Panc1 (cell line): ENCODE measurements around the gene MAPK4. TPM values are rescaled to one million over a fixed set of nuclear protein-coding genes. Genes with fewer than 3 reads are reported as not detected.

Source experiments
- ATAC-seq: fragments of 200-7000 bp; cut with Tn5 transposase; 2 replicates; pipeline ENCODE4 v1.9.1; 2020; ENCODE audit warnings: mild to moderate bottlenecking, moderate library complexity
- BruUV-seq: library from RNA; stranded (reverse); fragments of 400-500 nt; replicated peaks from 2 replicates; lab custom pipeline; 2021; lab: Mats Ljungman, UMichigan
- CTCF ChIA-PET: fragments of 300-600 bp; sonication (Branson Sonifier 250); formaldehyde crosslinking; loops from one replicate; lab custom pipeline; 2022; ENCODE audit warnings: antibody characterized with exemption; lab: Charles Lee
- POLR2A ChIA-PET: fragments of 300-600 bp; sonication (Branson Sonifier 250); formaldehyde crosslinking; loops from one replicate; lab custom pipeline; 2022; ENCODE audit warnings: antibody characterized with exemption; lab: Charles Lee
- DNase-seq: peaks from one replicate; pipeline ENCODE4 v3.0.0-alpha.2; 2010; ENCODE audit warnings: low read depth, low spot score
- H3K27ac ChIP-seq: 2 replicates; pipeline ENCODE4 v1.5.1; 2011; ENCODE audit warnings: mild to moderate bottlenecking, low read length, inconsistent platforms
- H3K27me3 ChIP-seq: fragments of 200-500 bp; sonication (Bioruptor generic); 2 replicates; pipeline ENCODE4 v1.6.0; 2014; ENCODE audit warnings: low read length, inconsistent platforms; ENCODE audit not compliant: control insufficient read depth, insufficient read depth
- H3K36me3 ChIP-seq: fragments of 200-500 bp; sonication (Bioruptor generic); 2 replicates; pipeline ENCODE4 v1.5.1; 2014; ENCODE audit warnings: inconsistent platforms, mild to moderate bottlenecking, low read length, moderate library complexity; ENCODE audit not compliant: control insufficient read depth, insufficient read depth
- H3K4me1 ChIP-seq: 2 replicates; pipeline ENCODE4 v1.5.1; 2011; ENCODE audit warnings: inconsistent platforms, mild to moderate bottlenecking, low read length, moderate library complexity; ENCODE audit not compliant: control insufficient read depth, insufficient read depth
- H3K4me3 ChIP-seq, 2 experiments: 2 replicates each; pipeline ENCODE4 v1.5.1; 2011 to 2012; ENCODE audit warnings: low read depth in 2 of 2, low read length in 2 of 2, mild to moderate bottlenecking in 2 of 2, inconsistent platforms in 1 of 2, moderate library complexity in 1 of 2
- H3K9me3 ChIP-seq: fragments of 200-500 bp; sonication (Bioruptor generic); 2 replicates; pipeline ENCODE4 v1.5.1; 2014; ENCODE audit warnings: low read depth, mild to moderate bottlenecking, inconsistent platforms, low read length, moderate library complexity; ENCODE audit not compliant: control insufficient read depth, insufficient read depth
- POLR2AphosphoS5 ChIP-seq: IDR thresholded peaks from 2 replicates; pipeline ENCODE4 v1.6.1; 2012; ENCODE audit warnings: mild to moderate bottlenecking, low read depth, low read length, moderate library complexity
- SIN3A ChIP-seq: IDR thresholded peaks from 2 replicates; pipeline ENCODE4 v1.6.1; 2012; ENCODE audit warnings: low read depth, mild to moderate bottlenecking, low read length, moderate library complexity, borderline replicate concordance; ENCODE audit not compliant: insufficient read depth
- TCF7L2 ChIP-seq: IDR thresholded peaks from 2 replicates; pipeline ENCODE4 v1.6.1; 2011; ENCODE audit warnings: mild to moderate bottlenecking, low read depth, low read length, inconsistent platforms
- in situ Hi-C: cut with HindIII; loops from 2 replicates; pipeline ENCODE4 v1.10.0; 2016; ENCODE audit warnings: low sequenced_read_pairs, low pct_unique_long_range_greater_than_20kb
- intact Hi-C: fragments of 100-400 bp; cut with micrococcal nuclease; formaldehyde crosslinking; loops from one replicate; pipeline ENCODE4 v1.10.0; 2022; ENCODE audit not compliant: unreplicated experiment
- total RNA-seq: library from RNA; stranded (reverse); gene quantifications from one replicate; pipeline ENCODE4 v1.2.1, GENCODE V29; 2021; ENCODE audit not compliant: unreplicated experiment
- TF ChIP-seq, protein P1 (sequence below), 2 experiments: IDR thresholded peaks; 2 replicates each; pipeline ENCODE4 v1.6.1; 2011 to 2012; ENCODE audit warnings: low read depth in 2 of 2, control low read depth in 1 of 2, low read length in 1 of 2, mild to moderate bottlenecking in 1 of 2, moderate library complexity in 1 of 2; ENCODE audit not compliant: insufficient read depth in 1 of 2
- TF ChIP-seq, protein P2 (sequence below): fragments of 450-650 bp; IDR thresholded peaks from 2 replicates; pipeline ENCODE4 v1.5.1; 2017; ENCODE audit warnings: mild to moderate bottlenecking

The MAPK4 gene
- total RNA-seq, 1 experiment from 2014 or later: not detected

DNA sequence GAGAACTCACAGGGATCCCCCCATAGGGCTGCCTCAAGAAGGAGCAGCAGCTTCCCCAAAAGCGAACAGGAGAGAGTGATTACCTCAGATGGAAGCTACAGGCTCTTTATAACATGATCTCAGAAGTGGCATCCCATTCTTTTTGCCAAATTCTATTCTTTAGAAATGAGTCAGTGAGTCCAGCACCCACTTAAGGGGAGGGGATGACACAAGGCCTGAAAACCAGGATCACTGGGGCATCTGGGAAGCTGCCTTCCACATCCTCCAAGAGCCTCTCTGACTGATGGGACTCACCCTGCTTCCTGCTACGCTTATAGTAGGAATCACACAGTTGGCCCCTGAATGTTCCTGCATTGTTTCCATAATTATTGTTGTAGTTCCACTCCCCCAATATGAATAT lies 96.5 kb downstream of the MAPK4 start:
- DNase-seq: no peak
- no peak for ATAC-seq
- ChIA-PET CTCF (no interaction called here), POLR2A (no interaction called here)
- H3K4me3 ChIP-seq: no peak overlapping the region
- TF ChIP-seq POLR2AphosphoS5: no peak
- TF ChIP-seq, protein P1, sequence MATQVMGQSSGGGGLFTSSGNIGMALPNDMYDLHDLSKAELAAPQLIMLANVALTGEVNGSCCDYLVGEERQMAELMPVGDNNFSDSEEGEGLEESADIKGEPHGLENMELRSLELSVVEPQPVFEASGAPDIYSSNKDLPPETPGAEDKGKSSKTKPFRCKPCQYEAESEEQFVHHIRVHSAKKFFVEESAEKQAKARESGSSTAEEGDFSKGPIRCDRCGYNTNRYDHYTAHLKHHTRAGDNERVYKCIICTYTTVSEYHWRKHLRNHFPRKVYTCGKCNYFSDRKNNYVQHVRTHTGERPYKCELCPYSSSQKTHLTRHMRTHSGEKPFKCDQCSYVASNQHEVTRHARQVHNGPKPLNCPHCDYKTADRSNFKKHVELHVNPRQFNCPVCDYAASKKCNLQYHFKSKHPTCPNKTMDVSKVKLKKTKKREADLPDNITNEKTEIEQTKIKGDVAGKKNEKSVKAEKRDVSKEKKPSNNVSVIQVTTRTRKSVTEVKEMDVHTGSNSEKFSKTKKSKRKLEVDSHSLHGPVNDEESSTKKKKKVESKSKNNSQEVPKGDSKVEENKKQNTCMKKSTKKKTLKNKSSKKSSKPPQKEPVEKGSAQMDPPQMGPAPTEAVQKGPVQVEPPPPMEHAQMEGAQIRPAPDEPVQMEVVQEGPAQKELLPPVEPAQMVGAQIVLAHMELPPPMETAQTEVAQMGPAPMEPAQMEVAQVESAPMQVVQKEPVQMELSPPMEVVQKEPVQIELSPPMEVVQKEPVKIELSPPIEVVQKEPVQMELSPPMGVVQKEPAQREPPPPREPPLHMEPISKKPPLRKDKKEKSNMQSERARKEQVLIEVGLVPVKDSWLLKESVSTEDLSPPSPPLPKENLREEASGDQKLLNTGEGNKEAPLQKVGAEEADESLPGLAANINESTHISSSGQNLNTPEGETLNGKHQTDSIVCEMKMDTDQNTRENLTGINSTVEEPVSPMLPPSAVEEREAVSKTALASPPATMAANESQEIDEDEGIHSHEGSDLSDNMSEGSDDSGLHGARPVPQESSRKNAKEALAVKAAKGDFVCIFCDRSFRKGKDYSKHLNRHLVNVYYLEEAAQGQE (IDR thresholded peaks at IDR 0.05; ENCODE audit: insufficient read depth in 1 of 2, low read depth in 2 of 2, low read length in 1 of 2): no peak
- TF ChIP-seq TCF7L2: no peak
- no peak for TF ChIP-seq SIN3A
- TF ChIP-seq, protein P2, sequence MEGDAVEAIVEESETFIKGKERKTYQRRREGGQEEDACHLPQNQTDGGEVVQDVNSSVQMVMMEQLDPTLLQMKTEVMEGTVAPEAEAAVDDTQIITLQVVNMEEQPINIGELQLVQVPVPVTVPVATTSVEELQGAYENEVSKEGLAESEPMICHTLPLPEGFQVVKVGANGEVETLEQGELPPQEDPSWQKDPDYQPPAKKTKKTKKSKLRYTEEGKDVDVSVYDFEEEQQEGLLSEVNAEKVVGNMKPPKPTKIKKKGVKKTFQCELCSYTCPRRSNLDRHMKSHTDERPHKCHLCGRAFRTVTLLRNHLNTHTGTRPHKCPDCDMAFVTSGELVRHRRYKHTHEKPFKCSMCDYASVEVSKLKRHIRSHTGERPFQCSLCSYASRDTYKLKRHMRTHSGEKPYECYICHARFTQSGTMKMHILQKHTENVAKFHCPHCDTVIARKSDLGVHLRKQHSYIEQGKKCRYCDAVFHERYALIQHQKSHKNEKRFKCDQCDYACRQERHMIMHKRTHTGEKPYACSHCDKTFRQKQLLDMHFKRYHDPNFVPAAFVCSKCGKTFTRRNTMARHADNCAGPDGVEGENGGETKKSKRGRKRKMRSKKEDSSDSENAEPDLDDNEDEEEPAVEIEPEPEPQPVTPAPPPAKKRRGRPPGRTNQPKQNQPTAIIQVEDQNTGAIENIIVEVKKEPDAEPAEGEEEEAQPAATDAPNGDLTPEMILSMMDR: no peak
- no peaks in the 10 kb centered on the region for H3K27me3 ChIP-seq
- H3K36me3 ChIP-seq: no peaks in the 10 kb centered on the region
- no peaks in the 10 kb centered on the region for H3K4me1 ChIP-seq
- intact Hi-C loops (no loop called here), in situ Hi-C loops (no loop called here)
- no peak overlapping the region for H3K27ac ChIP-seq
- no TSS peak for BruUV-seq
- no peaks in the 10 kb centered on the region for H3K9me3 ChIP-seq

DNA sequence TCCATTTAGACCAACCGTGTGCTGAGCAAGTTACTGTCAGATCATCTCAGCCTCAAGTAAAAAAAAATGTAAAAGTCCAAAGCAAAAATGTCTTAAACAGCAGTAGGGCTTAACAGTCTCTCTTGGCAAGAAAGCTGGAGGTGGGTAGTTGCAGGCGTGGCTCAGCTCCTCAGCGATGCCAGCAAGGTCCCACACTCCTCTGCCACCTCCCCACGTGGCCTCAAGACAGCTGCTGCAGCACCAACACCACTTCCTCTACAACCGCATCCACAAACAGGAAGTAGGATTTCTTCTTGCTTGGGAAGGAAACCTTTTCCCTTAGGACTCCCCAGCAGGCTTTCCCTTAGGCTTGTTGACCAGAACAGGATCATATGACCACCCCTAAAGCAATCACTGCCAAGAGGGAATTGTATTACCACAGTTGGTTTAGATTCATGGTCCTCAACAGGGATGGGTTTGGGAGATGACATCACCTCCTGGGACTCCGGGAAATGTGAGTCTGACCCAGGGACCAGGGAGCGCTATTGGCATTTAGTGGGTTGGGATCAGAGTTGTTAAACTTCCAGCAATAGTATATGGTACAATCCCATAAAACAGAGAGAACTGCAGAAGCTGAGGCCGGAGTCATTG lies 97.1 kb downstream of the MAPK4 start:
- CTCF ChIA-PET: no interaction called here
- DNase-seq (no peak), ATAC-seq (no peak)
- no peaks in the 10 kb centered on the region for H3K4me1 ChIP-seq
- H3K4me3 ChIP-seq: no peak overlapping the region
- intact Hi-C loops (no loop called here), in situ Hi-C loops (no loop called here)
- no peaks in the 10 kb centered on the region for H3K27me3 ChIP-seq
- BruUV-seq: no TSS peak
- TF ChIP-seq POLR2AphosphoS5 (no peak), TCF7L2 (no peak)
- H3K9me3 ChIP-seq: no peaks in the 10 kb centered on the region
- H3K27ac ChIP-seq: no peak overlapping the region
- no peaks in the 10 kb centered on the region for H3K36me3 ChIP-seq
- POLR2A ChIA-PET: no interaction called here

DNA sequence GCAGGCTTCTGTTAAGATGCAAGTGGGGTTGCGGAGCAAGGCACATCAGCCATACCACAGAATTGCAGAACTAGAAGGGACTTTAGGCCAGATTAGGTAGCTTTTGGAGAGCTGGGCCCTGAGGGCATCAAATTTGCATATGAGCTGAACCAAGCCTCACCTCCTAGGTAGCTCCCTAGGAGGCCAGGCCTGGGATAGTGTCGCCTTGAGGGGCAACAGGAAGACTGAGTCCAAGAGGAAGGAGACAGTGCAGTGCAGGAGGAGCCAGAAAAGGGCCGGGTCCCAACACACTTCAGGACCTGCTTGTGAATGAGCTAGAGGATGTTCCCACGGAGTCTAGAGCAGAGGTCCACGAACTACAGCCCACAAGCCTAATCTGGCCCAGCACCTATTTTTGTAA lies 98.7 kb downstream of the MAPK4 start:
- ATAC-seq: no peak
- no peaks in the 10 kb centered on the region for H3K27me3 ChIP-seq
- in situ Hi-C loops: no loop called here
- intact Hi-C loops: no loop called here
- POLR2A ChIA-PET: no interaction called here
- TF ChIP-seq, protein P2: no peak
- TF ChIP-seq POLR2AphosphoS5 (no peak), TCF7L2 (no peak), SIN3A (no peak)
- TF ChIP-seq, protein P1 (IDR thresholded peaks at IDR 0.05; ENCODE audit: insufficient read depth in 1 of 2, low read depth in 2 of 2, low read length in 1 of 2): no peak
- DNase-seq: no peak
- no peak overlapping the region for H3K4me3 ChIP-seq
- no TSS peak for BruUV-seq
- H3K36me3 ChIP-seq: no peaks in the 10 kb centered on the region
- CTCF ChIA-PET: no interaction called here
- no peaks in the 10 kb centered on the region for H3K9me3 ChIP-seq
- H3K27ac ChIP-seq: no peak overlapping the region
- no peaks in the 10 kb centered on the region for H3K4me1 ChIP-seq
